Gastroesophageal sphincter (tissue), 3 donors: ENCODE data around the gene ZNF839.

Experiments used
- POLR2A ChIP-seq, 2 donors: fragments of 450-650 bp; IDR thresholded peaks; one replicate each; pipeline ENCODE4 v1.6.1; 2017; ENCODE audit warnings: antibody characterized with exemption in 2 of 2, mild to moderate bottlenecking in 2 of 2, moderate library complexity in 1 of 2
- TF ChIP-seq, protein P1 (sequence below), 4 experiments: fragments of 200-600 bp in 2 of 4; fragments of 450-650 bp in 2 of 4; sonication (generic) in 1 of 4; IDR thresholded peaks; one replicate each; pipeline ENCODE4 v1.5.1; 2017 to 2019; ENCODE audit warnings: antibody characterized with exemption in 4 of 4, mild to moderate bottlenecking in 2 of 4, moderate library complexity in 2 of 4

DNA sequence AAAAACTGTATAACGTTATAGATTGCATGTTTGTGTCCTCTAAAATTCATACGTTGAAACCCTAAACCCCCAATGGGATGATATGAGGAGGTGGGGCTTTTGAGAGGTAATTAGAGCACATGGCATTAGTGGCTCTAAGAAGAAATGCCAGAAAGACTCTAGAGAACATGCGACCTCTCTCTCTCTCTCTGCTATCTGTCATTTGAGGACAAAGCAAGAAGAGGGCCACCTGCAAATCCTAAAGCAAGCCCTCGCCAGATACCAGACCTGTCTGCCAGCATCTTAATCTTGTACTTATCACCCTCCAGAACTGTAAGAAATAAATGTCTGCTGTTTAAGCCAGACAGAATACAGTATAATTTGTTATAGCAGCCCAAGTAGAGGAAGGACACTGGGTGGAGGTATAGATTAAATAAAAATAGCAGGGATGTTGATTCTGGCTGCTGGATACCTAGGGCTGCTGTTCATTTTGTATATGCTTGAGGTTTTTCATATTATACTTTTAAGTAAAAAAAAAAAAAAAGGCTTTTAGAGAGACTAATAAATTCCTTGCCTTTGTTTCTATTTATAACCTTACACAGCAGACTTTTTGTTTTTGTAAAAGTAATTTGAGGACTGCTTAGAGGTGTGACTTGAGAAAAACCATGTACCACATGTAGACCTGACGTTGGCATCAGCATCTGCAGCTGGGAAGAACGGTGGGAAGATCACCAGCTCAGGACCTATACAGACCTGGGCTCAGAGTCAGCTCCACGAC is 41.5 kb upstream of the ZNF839 start:
- TF ChIP-seq POLR2A (IDR thresholded peaks at IDR 0.05), result no peak
- TF ChIP-seq, protein P1, sequence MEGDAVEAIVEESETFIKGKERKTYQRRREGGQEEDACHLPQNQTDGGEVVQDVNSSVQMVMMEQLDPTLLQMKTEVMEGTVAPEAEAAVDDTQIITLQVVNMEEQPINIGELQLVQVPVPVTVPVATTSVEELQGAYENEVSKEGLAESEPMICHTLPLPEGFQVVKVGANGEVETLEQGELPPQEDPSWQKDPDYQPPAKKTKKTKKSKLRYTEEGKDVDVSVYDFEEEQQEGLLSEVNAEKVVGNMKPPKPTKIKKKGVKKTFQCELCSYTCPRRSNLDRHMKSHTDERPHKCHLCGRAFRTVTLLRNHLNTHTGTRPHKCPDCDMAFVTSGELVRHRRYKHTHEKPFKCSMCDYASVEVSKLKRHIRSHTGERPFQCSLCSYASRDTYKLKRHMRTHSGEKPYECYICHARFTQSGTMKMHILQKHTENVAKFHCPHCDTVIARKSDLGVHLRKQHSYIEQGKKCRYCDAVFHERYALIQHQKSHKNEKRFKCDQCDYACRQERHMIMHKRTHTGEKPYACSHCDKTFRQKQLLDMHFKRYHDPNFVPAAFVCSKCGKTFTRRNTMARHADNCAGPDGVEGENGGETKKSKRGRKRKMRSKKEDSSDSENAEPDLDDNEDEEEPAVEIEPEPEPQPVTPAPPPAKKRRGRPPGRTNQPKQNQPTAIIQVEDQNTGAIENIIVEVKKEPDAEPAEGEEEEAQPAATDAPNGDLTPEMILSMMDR (IDR thresholded peaks at IDR 0.05), result no peak
